Femur (tissue), 1 donor: ENCODE data around the gene NKIRAS1.
"Not testable (repeated sequence)": the region's sequence is repeated elsewhere in the genome, so short reads cannot be mapped to it uniquely, and the experiment has no call there.

ENCODE experiments used
- DNase-seq: peaks from one replicate; pipeline ENCODE4 v3.0.0-alpha.2; 2017

The NKIRAS1 gene

DNA sequence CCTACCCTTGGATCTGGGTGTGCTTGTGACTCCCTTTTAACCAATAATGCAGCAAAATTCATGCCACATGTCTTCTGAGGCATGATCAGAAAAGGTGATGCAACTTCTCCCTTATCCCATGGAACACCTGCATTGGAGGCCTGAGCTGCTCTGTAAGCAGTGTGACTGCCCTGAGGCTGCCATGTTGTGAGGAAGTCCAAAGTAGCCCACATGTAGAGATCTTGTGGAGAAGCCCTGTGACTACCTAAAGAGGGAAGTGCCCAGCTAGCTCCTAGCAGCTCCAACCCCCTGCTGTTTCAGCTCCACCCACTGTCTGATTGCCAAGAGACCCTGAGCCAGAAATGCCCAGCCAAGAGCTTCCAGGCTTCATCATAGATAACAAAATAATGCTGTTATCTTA is 21.9 kb upstream of the NKIRAS1 start:
- no peak for DNase-seq

DNA sequence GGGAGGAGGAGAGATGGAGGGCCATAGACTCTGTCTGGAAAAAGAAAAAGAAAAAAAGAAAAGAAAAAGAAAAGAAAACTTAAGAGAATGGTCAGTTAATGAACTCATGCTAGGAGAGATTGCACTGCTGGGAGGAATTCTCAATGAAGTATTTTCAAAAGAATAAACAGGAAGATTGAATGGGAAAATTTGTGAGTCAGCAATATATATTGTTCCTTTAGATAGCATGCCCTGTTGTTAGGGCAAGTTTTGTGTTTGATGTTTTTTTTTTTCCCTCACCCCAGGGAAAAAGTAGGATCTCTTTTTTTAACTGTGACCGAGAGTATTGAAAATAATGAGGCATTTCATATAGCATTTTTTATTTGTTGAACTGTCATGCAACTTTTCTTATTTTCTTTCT is 20.5 kb upstream of the NKIRAS1 start:
- DNase-seq: no peak

DNA sequence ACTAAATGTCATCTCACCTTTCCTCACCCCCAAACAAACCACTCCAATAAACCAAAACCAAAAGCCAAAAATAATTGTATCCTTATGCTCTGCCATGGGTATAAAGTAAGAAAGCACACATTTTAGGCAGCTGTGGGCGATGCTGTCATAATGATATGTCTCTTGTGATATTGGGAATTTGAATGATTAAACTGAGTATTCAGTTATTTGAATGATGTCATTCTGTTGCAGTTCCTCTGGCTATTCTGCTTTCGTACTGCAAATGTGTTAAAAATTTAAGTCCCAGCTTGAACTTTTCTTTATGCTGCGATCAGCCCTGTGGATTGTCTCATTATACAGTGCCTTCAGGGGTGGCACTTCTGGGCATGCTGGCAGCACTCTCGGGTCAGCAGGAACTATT is 17.5 kb upstream of the NKIRAS1 start:
- no peak for DNase-seq

DNA sequence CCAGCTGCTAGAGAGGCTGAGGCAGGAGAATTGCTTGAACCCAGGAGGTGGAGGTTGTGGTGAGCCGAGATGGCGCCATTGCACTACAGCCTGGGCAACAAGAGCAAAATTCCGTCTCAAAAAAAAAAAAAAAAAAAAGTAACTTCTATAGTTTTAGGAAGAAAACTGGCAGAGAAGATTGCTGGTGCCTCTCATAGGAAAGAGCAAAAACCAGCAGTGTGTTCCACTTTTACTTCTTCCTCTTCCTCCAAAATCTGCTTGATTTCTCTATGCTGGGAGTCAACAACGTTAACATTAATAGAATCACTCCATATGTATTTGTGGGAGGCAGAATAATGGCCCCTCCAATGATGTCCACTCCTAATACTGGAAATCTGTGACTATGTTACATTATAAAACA is 15.8 kb upstream of the NKIRAS1 start:
- DNase-seq: no peak

DNA sequence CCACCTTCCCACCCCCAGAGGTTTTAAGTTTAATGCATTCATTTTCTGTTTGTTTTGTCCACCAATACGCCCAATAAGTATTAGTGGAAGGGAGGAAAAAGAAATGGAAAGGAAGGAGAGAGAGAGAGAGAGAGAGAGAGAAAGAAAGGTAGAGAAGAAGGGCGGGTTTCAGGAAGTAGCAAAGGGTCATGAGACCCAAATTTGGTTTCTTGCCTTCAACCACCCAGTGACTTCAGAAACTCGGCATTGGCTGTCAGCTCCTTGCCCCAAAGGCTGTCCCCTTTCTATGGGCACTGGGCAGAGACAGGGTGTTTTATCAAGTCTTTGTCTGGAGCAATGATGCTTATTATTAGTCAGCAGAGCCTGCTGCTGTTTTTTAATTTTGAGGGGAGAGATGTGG is 14.8 kb upstream of the NKIRAS1 start:
- DNase-seq: no peak

DNA sequence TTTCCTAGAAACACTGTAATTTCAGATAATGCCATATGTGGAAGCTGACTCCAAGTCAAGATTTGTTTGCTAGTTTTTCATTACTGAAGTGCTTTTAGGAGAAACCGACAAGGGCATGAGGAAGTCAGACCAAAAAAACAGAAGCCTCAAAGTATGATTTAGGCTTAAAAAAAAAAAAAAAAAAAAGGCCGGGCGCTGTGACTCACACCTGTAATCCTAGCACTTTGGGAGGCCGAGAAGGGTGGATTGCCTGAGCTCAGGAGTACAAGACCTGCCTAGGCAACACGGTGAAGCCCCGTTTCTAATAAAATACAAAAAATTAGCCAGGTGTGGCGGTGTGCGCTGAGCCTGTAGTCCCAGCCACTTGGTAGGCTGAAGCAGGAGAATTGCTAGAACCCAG is 11.7 kb upstream of the NKIRAS1 start:
- DNase-seq: no peak

DNA sequence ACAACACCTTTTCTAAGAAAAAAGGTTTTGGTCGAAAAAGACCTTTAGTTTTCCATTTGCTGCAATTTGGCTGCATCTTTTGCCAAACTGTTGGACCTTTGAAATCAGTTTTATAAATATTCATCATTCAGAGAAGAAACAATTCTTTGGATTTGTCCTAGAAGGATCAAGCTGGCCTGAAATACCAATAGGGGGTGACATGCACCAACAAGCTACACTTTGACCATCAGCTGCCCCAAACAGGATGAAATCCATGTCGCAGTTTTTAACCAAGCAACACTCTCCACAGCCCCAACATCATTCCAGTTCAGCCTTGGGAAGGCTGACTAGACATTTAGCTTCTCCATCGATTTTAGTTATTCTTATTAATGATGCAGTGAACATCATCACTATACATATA is 9.9 kb upstream of the NKIRAS1 start:
- DNase-seq: no peak

DNA sequence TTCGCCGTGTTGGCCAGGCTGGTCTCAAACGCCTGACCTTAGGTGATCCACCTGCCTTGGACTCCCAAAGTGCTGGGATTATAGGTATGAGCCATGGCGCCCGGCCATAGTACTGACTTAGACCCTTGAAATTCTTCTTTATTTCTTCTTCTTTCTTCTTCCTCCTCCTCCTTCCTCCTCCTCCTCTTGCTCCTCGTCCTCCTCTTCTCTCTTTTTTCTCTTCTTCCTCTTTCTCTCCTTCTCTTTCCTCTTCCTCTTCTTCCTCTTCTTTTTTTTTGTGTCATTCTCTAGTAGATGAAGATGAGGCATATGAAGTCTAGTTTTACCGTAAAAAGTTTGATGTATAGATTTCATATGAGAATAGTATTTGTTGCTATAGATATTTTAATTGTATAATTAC is 9.5 kb upstream of the NKIRAS1 start:
- DNase-seq: no peak

DNA sequence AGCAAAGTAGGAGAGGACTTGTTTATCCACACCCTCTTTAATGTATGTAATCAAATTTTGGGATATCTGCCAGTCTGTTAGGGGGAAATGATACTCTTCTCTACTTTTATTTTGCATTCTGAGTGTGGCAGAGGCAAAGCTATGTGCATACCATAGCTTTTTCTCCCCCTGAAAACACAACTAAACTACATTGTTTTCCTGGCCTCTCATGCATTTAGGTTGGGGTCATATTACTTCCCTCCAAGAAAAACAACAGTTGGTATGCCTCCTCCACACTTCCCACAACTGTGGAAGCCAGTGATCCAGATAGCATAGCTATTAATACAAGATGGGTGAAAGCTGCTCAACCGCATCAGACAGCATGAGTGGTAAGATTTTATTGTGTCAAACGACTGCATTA is 7.0 kb upstream of the NKIRAS1 start:
- no peak for DNase-seq

DNA sequence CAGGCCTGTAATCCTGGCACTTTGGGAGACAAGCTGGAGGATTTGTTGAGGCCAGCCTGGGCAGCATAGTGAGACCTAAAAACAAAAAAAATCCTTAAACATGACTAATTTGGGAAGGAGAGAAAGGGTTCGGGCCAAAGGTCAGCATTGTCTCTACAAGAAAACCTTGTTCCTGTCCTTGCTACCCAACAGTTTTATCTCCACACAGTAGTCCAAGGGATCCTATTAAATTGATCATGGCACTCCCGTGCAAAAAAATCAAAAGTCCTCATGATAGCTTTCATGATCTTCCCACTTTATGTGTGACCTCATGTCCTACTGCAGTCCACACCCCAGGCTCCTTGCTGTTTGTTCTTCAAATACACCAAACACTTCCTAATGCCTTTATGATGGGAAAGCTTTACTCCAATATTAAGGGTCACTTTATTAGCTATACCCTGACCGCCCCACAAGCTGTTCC is 4.3 kb upstream of the NKIRAS1 start:
- no peak for DNase-seq

DNA sequence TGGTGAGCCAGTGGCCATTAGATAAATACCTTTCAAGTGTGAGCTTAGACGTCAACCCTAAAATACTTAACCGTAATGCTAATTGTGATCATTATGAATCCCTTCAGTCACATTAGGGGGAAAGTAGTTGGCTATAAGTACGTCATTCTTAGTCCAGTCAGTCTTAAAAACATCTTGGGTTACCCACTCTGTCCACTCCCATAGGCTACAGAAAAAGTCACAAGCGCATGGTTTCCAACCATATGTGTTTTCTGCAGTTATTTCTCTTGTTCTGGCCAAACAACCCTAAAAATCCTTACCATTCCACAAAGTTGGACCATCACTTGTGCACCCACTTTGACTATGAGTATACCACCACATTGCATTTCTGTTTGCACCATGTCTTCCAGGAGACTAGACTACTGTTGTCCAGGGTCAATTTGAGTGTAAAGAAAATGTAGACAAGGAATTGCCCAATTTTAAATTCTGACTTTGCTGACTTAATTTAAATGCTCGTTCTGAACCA is 3.4 kb upstream of the NKIRAS1 start:
- DNase-seq: no peak

DNA sequence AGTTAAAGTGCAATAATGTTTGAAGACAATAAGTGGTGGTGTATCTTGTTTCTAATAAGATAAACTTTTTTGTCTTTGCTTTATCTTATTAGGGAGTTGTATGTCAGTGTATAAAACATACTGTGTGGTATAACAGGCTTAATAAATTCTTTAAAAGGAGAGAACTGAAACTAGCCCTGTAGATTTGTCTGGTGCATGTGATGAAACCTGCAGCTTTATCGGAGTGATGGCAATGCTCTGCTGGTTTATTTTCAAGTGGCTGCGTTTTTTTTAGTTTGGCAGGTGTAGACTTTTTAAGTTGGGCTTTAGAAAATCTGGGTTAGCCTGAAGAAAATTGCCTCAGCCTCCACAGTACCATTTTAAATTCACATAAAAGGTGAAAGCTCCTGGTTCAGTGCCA is 2.8 kb upstream of the NKIRAS1 start:
- DNase-seq: no peak

DNA sequence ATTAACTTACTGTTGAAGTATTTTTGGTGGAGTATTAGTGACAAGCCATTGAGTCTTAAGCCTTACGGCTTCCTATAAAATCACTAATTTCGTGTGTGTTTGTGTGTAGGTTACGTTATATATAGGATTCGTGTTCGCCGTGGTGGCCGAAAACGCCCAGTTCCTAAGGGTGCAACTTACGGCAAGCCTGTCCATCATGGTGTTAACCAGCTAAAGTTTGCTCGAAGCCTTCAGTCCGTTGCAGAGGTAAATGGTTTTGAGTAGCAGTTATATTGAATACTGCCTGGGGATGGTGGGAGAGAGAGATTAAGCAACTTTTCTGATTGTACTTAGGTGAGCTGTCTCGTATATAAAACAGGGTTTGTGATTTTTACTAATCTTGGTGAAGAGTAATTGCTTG is 1.5 kb upstream of the NKIRAS1 start:
- DNase-seq: not testable (repeated sequence)

DNA sequence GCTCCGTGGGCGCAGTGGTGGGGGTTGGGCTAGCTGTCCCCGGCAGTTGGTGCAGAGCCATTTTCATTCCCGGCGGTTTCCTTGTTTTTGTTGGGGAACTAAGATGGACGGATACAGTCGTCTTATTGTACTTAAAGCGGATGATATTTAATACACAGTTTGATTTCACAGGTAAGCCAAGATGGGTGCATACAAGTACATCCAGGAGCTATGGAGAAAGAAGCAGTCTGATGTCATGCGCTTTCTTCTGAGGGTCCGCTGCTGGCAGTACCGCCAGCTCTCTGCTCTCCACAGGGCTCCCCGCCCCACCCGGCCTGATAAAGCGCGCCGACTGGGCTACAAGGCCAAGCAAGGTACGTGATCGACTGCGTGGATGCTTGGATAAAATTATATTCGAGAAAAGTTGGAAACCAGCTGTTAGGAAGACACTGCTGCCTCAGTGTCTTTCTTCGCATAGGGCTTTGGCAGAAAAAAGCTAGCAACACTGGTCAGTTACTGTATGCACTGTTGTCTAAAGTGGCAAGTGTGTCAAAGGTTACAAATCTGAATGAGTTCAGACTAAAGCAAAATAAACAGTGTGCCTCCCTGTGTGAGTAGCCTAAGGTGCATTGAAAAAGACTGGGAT is 1.0 kb upstream of the NKIRAS1 start:
- DNase-seq: not testable (repeated sequence)

DNA sequence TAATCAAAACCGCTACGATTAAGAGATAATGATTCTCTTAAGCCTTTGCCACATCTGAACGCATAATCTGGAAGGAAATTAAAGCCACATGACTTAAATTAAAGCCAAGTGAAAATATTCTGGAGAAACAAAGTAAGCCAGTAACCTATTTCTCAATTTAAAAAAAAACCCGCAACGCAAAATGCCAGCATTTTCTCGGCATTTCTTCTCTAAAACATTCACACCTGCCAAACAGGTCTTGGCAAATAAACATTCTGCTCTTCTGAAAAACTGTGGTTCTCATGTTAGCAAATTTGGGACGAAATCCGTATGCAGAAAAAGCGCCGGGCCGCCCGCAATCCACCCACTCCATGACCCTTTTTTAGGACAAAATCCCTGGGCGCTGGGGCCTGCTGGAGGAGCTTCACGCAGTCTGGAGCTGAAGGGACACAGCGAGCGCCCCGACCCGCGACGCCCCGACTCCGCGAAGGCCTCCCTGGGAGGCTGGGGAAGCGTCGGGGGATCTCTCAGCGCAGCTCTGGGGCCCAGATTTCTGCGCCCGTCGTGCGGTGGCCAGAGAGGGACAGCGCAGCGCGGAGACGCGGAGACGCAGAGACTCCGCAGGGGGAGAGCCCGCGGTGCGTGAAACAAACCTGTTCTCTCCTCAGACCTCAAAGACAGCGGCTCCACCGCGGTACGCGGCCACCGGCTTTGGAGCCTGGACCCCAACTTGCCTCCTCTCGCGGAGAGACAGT is 471 bp downstream of the NKIRAS1 start:
- DNase-seq: no peak

DNA sequence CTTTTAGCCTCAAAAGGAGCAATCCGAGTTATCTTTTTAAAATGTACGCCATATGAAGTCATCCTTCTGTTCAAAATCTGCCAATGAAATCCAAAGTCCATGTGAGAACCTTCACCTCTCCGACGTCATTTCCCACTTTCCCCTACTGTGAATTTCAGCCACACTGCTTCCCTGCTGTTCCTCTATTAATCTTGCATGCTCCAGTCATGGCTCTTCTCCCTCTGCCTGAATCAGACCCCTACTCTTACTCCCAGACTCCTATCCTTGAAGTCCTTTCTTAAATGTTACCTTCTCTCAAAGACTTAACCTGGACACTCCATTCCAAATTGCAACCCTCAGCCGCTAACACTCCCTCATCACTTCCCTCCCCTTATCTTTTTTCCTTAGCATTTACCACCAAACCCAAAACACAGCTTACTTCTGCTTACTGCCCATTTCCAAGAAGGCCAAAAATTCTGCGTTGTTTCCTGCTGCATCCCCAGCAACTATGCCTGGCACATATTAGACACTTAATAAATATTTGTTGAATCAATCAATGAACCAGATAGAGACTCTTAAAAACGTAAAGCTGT is 1.2 kb downstream of the NKIRAS1 start:
- DNase-seq: no peak

DNA sequence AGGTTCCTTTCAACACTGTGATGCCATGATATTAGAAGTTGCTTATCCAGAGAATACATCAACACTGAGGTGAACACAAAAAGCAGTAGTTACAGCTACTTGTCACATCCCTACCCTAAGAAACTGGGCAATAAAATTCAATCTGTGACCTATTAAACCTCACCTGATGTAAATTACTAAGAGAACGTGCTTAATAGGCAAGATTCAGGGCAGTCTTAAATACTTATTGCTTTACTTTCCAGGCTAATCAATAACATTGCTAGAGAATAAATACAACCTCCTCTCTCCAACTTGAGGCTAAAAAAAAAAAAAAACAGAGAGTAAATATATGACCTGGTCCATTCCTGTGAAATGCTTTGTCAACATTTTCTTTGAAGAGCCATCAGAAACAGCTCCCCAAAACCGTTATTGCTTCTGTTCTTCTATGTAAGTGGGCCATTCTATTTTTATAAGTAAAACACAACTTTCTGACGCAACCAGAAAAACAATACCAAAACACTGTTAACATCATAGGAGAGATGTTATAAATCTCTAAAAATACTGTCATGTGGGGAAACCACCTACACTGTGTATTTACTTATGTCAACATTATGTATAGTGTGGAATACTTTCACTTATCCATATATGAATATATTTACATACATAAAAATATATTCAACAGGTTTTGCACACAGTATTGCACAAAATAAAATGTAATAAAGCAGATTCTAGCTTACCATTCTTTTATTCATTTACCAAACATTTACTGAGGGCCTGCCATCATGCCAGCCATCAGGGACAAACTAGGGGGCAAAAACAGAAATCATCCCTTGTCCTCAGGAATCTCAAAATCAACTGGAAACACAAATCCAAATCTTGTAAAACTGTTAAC is 2.7 kb downstream of the NKIRAS1 start:
- DNase-seq: no peak

DNA sequence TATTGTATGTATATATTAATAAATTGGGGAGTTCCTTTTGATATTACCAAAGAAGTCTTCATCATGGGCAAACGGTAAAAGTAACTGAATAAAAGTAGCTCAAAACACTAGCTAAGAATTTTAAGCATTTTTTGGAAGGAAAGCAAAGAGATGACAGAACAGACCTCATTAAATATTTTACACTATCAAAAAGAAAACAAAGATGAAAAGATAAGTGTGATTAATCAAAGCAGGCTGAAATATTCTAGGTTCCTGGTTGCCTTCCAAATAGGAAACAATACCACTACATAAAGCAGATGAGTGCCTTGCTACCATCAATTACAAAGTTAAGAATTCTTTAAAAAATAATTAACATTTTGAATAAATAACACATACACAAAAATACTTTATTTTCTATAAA is 3.6 kb downstream of the NKIRAS1 start:
- DNase-seq: no peak

DNA sequence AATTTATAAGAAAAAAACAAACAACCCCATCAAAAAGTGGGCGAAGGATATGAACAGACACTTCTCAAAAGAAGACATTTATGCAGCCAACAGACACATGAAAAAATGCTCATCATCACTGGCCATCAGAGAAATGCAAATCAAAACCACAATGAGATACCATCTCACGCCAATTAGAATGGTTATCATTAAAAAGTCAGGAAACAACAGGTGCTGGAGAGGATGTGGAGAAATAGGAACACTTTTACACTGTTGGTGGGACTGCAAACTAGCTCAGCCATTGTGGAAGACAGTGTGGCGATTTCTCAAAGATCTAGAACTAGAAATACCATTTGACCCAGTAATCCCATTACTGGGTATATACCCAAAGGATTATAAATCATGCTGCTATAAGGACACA is 4.5 kb downstream of the NKIRAS1 start:
- DNase-seq: not testable (repeated sequence)

DNA sequence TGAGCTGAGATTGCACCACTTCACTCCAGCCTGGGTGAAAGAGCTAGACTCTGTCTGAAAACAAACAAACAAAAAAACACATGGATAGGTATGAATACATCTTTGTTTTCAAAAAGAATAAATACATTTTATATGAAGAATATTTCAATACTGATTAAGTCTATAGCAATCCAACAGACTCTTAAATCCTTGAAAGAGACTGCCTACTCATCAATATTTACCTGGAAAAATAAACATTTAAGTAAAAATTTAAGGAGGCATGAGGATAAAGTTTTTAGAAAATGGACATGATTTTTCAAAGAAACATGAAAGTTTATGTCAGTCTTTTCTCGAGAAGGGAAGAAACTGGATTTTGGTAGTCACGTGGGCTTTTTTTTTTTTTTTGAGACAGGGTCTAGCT is 5.4 kb downstream of the NKIRAS1 start:
- no peak for DNase-seq

DNA sequence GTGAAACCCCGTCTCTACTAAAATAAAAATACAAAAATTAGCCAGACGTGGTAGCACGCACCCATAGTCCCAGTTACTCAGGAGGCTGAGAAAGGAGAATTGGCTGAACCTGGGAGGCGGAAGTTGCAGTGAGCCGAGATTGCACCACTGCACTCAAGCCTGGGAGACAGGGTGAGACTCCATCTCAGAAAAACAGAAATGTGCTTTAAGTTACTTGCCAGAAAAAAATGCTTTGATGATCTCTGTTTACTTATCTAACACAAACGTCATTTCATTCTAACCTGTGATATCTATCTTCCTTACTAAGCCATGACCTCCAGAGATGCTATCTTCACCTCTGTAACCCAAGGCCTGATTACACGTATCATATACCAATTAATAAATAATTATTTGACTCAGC is 7.4 kb downstream of the NKIRAS1 start:
- DNase-seq: no peak

DNA sequence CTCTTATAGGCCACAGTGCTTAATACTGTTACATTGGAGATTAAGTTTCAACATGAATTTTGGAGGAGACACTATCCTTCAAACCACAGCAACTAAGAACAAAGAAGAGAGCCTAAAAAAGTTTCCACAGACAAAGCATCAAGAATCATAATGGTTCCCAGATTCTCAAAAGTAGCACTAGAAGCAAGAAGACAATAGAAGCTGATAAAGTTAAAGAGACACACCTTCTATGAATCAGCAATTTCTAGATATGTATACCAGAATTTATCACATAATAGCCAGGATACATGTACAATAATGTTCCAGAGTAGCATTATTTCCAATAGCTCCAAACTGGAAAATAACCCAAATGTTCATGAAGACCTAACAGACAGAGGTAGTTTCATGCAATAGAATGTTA is 12.2 kb downstream of the NKIRAS1 start:
- no peak for DNase-seq

DNA sequence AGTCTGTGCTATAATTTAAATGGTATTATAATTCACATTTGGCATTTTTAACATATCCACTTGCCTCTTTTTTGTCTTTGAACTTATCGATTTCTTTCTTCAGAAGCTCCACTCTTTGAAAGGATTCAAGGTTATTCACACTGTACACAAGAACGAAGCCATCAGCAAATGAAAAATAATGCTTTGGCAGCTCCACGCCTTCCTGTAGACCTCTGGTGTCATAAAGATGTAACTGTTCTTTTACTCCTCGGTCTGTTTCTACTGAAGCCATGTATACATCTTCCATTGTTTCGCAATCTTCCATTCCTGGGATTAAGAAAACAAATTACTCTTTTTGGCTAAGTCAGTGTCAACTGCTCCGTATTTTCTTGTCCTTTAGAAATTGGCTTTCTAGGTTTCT is 16.0 kb downstream of the NKIRAS1 start:
- no peak for DNase-seq
